Endothelial cell of umbilical vein (primary cell): ENCODE measurements around the gene FIGLA.

ENCODE experiments used
- CTCF ChIP-seq, 2 donors: IDR thresholded peaks; 1 replicate in 1 of 2; 2 replicates in 1 of 2; pipeline ENCODE4 v1.5.1; 2011; ENCODE audit warnings: low read length in 2 of 2, mild to moderate bottlenecking in 2 of 2, moderate library complexity in 2 of 2, control low read depth in 1 of 2, inconsistent platforms in 1 of 2, low read depth in 1 of 2; ENCODE audit not compliant: insufficient read depth in 1 of 2; ENCODE audit errors: extremely low read depth in 1 of 2
- EZH2 ChIP-seq: IDR thresholded peaks from 2 replicates; pipeline ENCODE4 v1.6.1; 2012; ENCODE audit warnings: borderline replicate concordance, low read depth, mild to moderate bottlenecking, moderate library complexity, low read length, inconsistent platforms; ENCODE audit not compliant: severe bottlenecking
- POLR2A ChIP-seq: IDR thresholded peaks from 2 replicates; pipeline ENCODE4 v1.6.1; 2012; ENCODE audit warnings: low read depth, mild to moderate bottlenecking, control low read depth, low read length

- TF ChIP-seq EZH2 (no peak), POLR2A (no peak), CTCF (IDR thresholded peaks at IDR 0.05; ENCODE audit: extremely low read depth in 1 of 2, insufficient read depth in 1 of 2, low read depth in 1 of 2, low read length in 2 of 2) (no peak)
These were observed 26.3 kb upstream of the FIGLA start for GRCh38 chr2:70816726-70817125.
